GM23338 (cell line): ENCODE results near the gene GM2A. TPM values are rescaled to one million over a fixed set of nuclear protein-coding genes. Genes with fewer than 3 reads are reported as not detected.

Source experiments
- ATAC-seq: fragments of 200-7000 bp; cut with Tn5 transposase; 3 replicates; pipeline ENCODE4 v1.9.1; 2020
- DNase-seq: peaks from one replicate; pipeline ENCODE4 v3.0.0-alpha.2; 2015; ENCODE audit warnings: low spot score
- H2AFZ ChIP-seq: fragments of 200-600 bp; sonication (generic); 2 replicates; pipeline ENCODE4 v1.8.0; 2016; ENCODE audit warnings: antibody characterized with exemption, mild to moderate bottlenecking, moderate library complexity
- H3F3A ChIP-seq: fragments of 200-600 bp; sonication (generic); replicated peaks from 2 replicates; pipeline ENCODE4 v1.8.0; 2017; ENCODE audit warnings: antibody characterized with exemption, mixed run types, low read depth
- H3K27ac ChIP-seq: fragments of 200-600 bp; sonication (generic); 2 replicates; pipeline ENCODE4 v1.6.1; 2016; ENCODE audit warnings: low read depth
- H3K27me3 ChIP-seq: fragments of 200-600 bp; sonication (generic); 2 replicates; pipeline ENCODE4 v1.8.0; 2016; ENCODE audit warnings: mild to moderate bottlenecking, mixed run types, moderate library complexity; ENCODE audit not compliant: insufficient read depth
- H3K36me3 ChIP-seq: fragments of 200-600 bp; sonication (generic); 2 replicates; pipeline ENCODE4 v1.8.0; 2016; ENCODE audit warnings: mild to moderate bottlenecking; ENCODE audit not compliant: insufficient read depth
- H3K4me1 ChIP-seq: fragments of 200-600 bp; sonication (generic); 2 replicates; pipeline ENCODE4 v1.8.0; 2016; ENCODE audit warnings: mild to moderate bottlenecking, moderate library complexity; ENCODE audit not compliant: insufficient read depth
- H3K4me2 ChIP-seq: fragments of 200-600 bp; sonication (generic); 2 replicates; pipeline ENCODE4 v1.7.1; 2017; ENCODE audit warnings: mixed run types
- H3K4me3 ChIP-seq: fragments of 200-600 bp; sonication (generic); 2 replicates; pipeline ENCODE4 v1.6.1; 2016; ENCODE audit warnings: mixed run types
- H3K79me2 ChIP-seq: fragments of 200-600 bp; sonication (generic); replicated peaks from 2 replicates; pipeline ENCODE4 v1.8.0; 2017; ENCODE audit warnings: mild to moderate bottlenecking; ENCODE audit not compliant: insufficient read depth
- H3K9me2 ChIP-seq: fragments of 200-600 bp; sonication (generic); 2 replicates; pipeline ENCODE4 v1.8.0; 2017; ENCODE audit not compliant: insufficient read depth
- H4K20me1 ChIP-seq: fragments of 200-600 bp; sonication (generic); replicated peaks from 2 replicates; pipeline ENCODE4 v1.8.0; 2017; ENCODE audit warnings: mild to moderate bottlenecking; ENCODE audit not compliant: insufficient read depth
- H3K27ac Mint-ChIP-seq: 2 replicates; pipeline ENCODE4 v1.8.0; 2020; ENCODE audit warnings: inconsistent platforms, mild to moderate bottlenecking, moderate library complexity, mixed read lengths
- H3K27me3 Mint-ChIP-seq: 3 replicates; pipeline ENCODE4 v1.8.0; 2022; ENCODE audit warnings: low read depth, mild to moderate bottlenecking, moderate library complexity, mixed read lengths, inconsistent platforms; ENCODE audit not compliant: insufficient read depth, poor library complexity
- H3K36me3 Mint-ChIP-seq: 3 replicates; pipeline ENCODE4 v1.8.0; 2021; ENCODE audit warnings: low read depth, mild to moderate bottlenecking, inconsistent platforms, moderate library complexity, mixed read lengths
- H3K4me1 Mint-ChIP-seq: 3 replicates; pipeline ENCODE4 v1.8.0; 2020; ENCODE audit warnings: mild to moderate bottlenecking, inconsistent platforms, mixed read lengths
- H3K4me3 Mint-ChIP-seq: 3 replicates; pipeline ENCODE4 v1.8.0; 2021; ENCODE audit warnings: moderate library complexity, mild to moderate bottlenecking, inconsistent platforms, mixed read lengths
- H3K9me3 Mint-ChIP-seq: 3 replicates; pipeline ENCODE4 v1.8.0; 2020; ENCODE audit warnings: moderate library complexity, mild to moderate bottlenecking, inconsistent platforms, mixed read lengths
- CREB1 ChIP-seq: fragments of 250-450 bp; sonication (Bioruptor Pico); IDR thresholded peaks from 2 replicates; pipeline ENCODE4 v1.5.0; 2020; ENCODE audit warnings: low read depth, mild to moderate bottlenecking, moderate library complexity
- CTCF ChIP-seq, 2 experiments: fragments of 200-600 bp in 1 of 2; sonication (generic) in 1 of 2; conservative IDR thresholded peaks; 2 replicates each; pipeline versions ENCODE4 v1.5.1 to v1.6.1; 2016 to 2017; ENCODE audit warnings: antibody characterized with exemption in 2 of 2, low read depth in 2 of 2, mild to moderate bottlenecking in 2 of 2, moderate library complexity in 1 of 2
- ETS1 ChIP-seq: IDR thresholded peaks from 2 replicates; pipeline ENCODE4 v1.6.1; 2016; ENCODE audit warnings: antibody characterized with exemption
- EZH2 ChIP-seq: fragments of 200-600 bp; sonication (generic); IDR thresholded peaks from one replicate; pipeline ENCODE4 v1.8.0; 2017; ENCODE audit warnings: antibody characterized with exemption, mild to moderate bottlenecking, low read depth; ENCODE audit not compliant: unreplicated experiment
- EZH2phosphoT487 ChIP-seq: fragments of 200-600 bp; sonication (generic); IDR thresholded peaks from one replicate; pipeline ENCODE4 v1.8.1; 2018; ENCODE audit warnings: antibody characterized with exemption; ENCODE audit not compliant: unreplicated experiment
- JUNB ChIP-seq: IDR thresholded peaks from one replicate; pipeline ENCODE4 v1.6.1; 2016; ENCODE audit warnings: antibody characterized with exemption; ENCODE audit not compliant: unreplicated experiment
- NANOG ChIP-seq: IDR thresholded peaks from 2 replicates; pipeline ENCODE4 v1.6.1; 2016; ENCODE audit warnings: antibody characterized with exemption, borderline replicate concordance
- POLR2AphosphoS5 ChIP-seq: IDR thresholded peaks from 2 replicates; pipeline ENCODE4 v1.6.1; 2016; ENCODE audit warnings: antibody characterized with exemption, low read depth
- REST ChIP-seq: IDR thresholded peaks from one replicate; pipeline ENCODE4 v1.6.1; 2018; ENCODE audit warnings: antibody characterized with exemption; ENCODE audit not compliant: unreplicated experiment
- STAT1 ChIP-seq: IDR thresholded peaks from one replicate; pipeline ENCODE4 v1.6.1; 2016; ENCODE audit warnings: antibody characterized with exemption; ENCODE audit not compliant: unreplicated experiment
- ZNF114 ChIP-seq: fragments of 250-450 bp; sonication (Bioruptor Pico); IDR thresholded peaks from 2 replicates; pipeline ENCODE4 v1.5.0; 2020; ENCODE audit warnings: mild to moderate bottlenecking, moderate library complexity
- ZNF331 ChIP-seq: fragments of 250-450 bp; sonication (Bioruptor Pico); IDR thresholded peaks from 2 replicates; pipeline ENCODE4 v1.5.0; 2020; ENCODE audit warnings: low read depth, mild to moderate bottlenecking, moderate library complexity
- ZNF462 ChIP-seq: fragments of 250-450 bp; sonication (Bioruptor Pico); IDR thresholded peaks from 2 replicates; pipeline ENCODE4 v1.5.0; 2020; ENCODE audit warnings: mild to moderate bottlenecking, moderate library complexity
- polyA plus RNA-seq: library from polyadenylated mRNA; unstranded; fragments of >200 nt; fragmentation: Nextera tagmentation; extraction: Ambion mirVana; gene quantifications from 2 replicates; pipeline ENCODE4 v1.2.1, GENCODE V29; 2016
- total RNA-seq: library from RNA; depleted of rRNA; stranded (reverse); fragments of >200 nt; shearing (Covaris generic); gene quantifications from 2 replicates; pipeline ENCODE4 v1.2.3, GENCODE V29; 2014

GM2A gene
- total and polyA plus RNA-seq, 2 experiments from 2014 or later, result 9.8 to 27.8 TPM

DNA sequence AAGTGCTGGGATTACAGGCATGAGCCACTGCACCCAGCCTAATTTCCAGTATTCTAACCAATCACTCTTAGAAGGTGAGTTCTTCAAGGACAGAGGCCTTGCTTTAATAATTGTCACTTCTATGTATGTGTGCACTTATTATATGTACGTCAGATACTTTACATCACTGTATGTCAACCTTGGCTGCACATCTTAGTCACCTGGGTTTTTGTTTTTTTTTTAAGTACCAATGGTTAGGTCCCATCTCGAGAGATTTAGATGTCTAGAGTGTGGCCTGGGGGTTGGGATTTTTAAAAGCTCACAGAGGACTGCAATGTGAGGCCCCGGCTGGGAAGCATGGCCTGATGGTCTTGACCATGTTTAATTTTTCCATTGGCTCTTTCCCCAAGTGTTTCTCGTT, 9.9 kb upstream of the GM2A start:
- no peaks in the 10 kb centered on the region for H3K79me2 ChIP-seq

More for the DNA sequence above, 9.9 kb upstream of the GM2A start:
- Mint-ChIP-seq H3K27ac (no peak overlapping the region), H3K27me3 (peaks cover 7% of the 10 kb centered on the region), H3K36me3 (no peaks in the 10 kb centered on the region), H3K9me3 (no peaks in the 10 kb centered on the region; the same call in 2 of the 3 replicates), H3K4me3 (no peak overlapping the region), H3K4me1 (peaks cover 28% of the 10 kb centered on the region)
- no peak overlapping the region for H3K4me2 ChIP-seq
- no peaks in the 10 kb centered on the region for H3K36me3 ChIP-seq
- H3K27me3 ChIP-seq, result no peaks in the 10 kb centered on the region
- no peak for TF ChIP-seq CREB1 (CRISPR knock-in tag)
- TF ChIP-seq EZH2, result no peak
- no peak for TF ChIP-seq POLR2AphosphoS5
- TF ChIP-seq ETS1, result no peak
- no peak for TF ChIP-seq EZH2phosphoT487
- TF ChIP-seq ZNF114 (CRISPR knock-in tag), result no peak
- TF ChIP-seq JUNB, result no peak
- TF ChIP-seq CTCF (conservative IDR thresholded peaks at IDR 0.05; ENCODE audit: low read depth in 2 of 2), result no peak
- no peak for TF ChIP-seq ZNF462
- TF ChIP-seq ZNF331 (CRISPR knock-in tag), result no peak
- TF ChIP-seq STAT1, result no peak
- no peak for TF ChIP-seq NANOG
- TF ChIP-seq REST, result no peak
- H2AFZ ChIP-seq, result no peak overlapping the region
- H4K20me1 ChIP-seq, result no peaks in the 10 kb centered on the region
- peaks cover 18% of the 10 kb centered on the region for H3K4me1 ChIP-seq
- H3K4me3 ChIP-seq, result no peak overlapping the region
- no peaks in the 10 kb centered on the region for H3F3A ChIP-seq
- DNase-seq (no peak), ATAC-seq (no peak)
- no peaks in the 10 kb centered on the region for H3K9me2 ChIP-seq
- H3K27ac ChIP-seq, result no peak overlapping the region
